Measurements from ENCODE around the gene ERC2.

The ERC2 gene

DNA sequence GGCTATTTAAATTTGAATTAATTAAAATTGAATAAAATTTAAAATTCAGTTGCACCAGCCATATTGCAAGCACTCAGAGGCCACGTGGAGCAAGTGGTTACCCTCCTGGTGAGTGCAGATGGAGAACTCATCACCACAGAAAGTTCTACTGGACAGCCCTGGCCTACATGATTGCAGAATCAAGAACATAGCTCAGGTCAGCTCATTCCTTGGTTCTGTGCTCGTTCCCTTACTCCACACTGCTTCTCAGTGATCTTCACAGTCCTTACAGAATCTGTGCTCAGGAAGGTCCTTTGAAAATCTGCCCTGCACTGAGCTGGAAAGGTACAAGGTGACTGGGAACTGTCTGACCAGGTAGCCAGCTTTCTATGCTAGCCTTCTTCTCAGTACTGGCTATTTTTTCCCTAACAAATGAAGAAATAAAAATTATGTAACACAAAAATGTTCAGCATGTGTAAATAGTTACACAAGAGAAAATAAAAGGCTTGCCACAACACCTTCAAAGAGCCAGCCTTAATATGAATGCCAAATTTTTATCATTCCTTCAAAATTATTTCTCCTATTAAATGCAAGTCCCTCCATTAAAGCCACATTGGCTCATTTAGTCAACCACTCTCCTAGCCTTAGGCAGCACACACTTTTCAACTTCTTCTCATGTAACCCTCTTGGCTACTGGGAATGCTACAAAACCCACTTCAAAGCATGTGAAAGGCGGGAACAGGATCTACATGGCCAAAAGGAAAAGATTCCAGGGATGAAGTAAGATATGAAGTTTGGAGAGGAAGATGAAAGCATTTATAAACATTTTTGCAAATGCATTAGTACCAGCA, 654.8 kb downstream of the ERC2 start:
- DNase-seq, result no peak

DNA sequence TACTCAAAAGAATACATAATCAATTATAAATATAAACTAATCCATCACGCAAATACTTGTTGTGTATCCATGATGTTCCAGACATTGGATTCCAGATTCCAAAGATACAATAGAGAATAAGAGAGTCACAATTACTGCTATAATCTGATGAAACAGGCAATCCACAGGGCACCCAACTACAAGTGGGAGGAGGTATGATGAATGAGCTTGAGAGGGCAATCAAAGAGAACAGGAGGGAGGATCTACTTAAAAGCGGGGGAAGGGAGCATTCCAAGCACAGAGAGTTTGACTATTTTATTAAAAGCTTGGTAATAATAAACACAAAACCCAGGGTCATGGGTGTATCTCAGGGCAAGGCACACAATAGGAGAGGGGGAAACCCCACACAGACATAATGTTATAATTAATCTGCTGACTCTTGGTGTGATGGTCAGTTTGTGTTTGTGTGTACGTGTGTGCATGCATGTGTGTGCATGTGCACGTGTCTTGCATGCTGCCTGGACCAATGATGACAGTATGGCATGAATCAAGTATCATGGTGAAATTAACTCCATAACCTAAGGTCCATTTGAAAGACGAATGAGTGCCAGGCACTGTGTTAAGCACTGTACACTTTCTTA, 655.8 kb downstream of the ERC2 start:
- DNase-seq, result no peak

DNA sequence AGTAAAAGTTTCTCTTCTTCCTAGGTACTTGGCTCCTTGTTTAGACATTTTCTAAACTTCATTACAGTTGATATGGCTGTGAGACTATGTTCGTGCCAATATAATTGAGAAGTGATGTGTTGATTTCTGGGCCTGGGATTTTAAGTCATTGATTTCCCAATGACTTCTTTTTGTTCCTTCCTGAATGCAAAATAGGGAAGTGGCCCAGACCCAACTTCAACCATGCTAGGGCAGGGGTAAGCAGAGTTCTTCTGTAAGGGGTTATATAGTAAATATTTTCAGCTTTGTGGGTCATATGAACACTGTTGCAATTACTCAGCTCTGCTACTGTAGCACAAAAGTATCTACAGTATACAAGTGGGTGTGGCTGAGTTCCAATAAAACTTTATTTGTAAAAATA, 661.1 kb downstream of the ERC2 start:
- no peak for DNase-seq

DNA sequence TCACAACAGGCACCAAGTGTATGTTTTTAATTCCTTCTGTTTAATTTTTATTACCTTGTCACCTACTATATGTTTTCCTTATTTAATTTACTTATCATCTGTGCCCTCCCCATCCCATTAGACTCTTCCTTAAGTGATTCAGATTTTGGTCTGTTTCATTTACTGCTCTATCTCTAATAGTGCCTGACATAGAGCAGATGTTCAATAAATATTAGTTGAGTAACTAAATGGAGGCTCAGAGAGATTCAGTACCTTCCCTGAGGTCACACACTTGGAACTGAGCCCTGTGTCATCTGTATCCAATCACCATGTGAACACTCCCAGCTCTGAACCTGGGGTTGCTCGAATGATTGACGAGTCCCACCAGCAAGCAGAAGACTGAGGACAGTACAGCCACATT, 663.1 kb downstream of the ERC2 start:
- DNase-seq, result no peak

DNA sequence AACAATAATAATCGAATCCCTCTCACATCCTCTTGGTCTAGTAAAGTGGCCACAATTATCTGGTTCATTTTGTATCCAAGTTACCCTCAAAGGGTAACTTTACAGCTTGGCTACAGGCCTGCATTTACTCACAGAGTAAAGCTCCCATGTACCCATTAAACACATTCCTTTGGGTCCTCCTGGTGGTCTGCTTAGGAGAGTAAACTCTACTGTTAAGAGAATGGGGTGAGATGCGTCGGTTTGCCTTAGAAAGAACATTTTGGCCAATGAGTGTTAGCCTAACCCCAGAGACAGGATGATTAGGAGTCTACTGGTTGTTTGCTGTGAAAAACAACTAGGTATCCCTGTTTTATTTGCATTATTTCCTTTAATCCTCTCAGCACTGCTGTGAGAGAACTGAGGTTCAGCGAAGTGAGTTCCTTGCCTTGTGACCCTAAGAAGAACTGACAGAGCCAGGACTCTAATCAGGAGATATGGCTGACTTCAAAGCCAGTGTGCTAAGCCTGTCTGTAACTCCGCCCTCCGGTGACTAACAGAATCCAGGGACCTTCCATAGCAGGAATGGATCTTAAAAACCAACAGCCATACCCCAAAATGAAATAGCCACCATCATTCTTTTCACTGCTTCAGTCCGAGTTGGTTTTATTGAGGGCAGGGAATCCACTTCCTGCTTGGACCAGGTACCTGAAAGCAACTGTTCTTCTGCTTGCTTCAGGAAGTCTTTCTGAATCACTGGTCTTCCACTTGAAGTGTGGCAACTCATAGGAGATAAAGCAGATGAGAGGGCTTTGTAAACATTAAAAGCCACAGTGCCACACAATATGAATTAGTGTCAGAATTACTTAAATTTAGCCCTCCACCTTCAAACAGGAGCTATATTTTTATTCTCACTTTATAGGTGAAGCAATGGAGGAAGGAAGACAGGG, 663.8 kb downstream of the ERC2 start:
- no peak for DNase-seq

DNA sequence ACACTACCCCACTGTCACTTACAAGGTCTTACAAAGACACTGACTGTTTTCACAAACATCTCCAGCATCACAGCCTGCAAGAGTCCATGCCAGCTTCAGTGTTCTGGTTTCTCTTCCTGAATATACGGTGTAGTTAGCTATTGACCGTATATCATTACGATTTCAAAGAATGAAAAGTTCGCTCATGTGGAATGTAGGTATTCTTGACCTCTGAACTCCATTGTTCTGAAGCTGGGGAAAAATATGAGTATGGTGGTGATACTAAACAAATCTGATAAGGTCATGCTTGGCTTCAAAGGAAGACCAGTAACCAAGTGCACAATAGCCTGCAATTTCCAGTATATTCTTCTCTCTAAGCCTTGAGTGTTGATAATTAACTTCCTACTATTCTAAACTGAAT, 665.5 kb downstream of the ERC2 start:
- no peak for DNase-seq

DNA sequence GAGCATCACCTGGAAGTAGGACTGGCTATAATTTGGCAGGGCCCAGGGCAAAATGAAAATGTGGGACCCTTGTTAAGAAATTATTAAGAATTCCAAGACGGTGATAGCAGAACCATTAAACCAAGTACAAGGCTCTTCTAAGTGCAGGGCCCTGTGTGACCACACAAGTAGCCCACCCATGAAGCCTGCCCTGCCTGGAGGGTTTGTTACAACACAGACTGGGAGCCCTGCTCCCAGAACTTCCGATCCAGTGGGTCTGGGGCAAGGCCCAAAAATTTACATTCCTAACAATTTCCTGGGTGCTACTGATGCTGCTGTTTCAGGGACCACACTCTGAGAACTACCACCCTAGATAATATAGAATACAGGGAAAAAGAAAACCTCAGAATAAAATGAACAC, 666.6 kb downstream of the ERC2 start:
- DNase-seq, result no peak

DNA sequence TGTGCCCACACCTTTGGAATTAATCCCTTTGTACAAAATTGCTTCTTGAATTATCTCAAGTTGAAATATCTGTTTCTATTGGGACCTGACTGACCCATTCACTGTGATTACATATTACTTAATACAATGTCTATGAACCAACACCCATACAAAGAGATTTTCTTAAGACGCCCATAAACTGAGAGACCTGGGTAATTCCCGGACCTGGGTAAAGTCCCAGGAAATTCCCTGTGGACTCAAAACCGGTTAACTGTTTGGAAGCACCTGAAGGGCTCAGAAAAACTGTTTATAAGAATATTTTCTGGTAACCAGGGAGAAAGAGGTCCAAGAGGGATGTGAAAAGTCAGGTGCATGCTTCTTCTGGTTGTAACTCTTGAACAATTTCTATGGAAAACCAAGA, 667.2 kb downstream of the ERC2 start:
- no peak for DNase-seq

DNA sequence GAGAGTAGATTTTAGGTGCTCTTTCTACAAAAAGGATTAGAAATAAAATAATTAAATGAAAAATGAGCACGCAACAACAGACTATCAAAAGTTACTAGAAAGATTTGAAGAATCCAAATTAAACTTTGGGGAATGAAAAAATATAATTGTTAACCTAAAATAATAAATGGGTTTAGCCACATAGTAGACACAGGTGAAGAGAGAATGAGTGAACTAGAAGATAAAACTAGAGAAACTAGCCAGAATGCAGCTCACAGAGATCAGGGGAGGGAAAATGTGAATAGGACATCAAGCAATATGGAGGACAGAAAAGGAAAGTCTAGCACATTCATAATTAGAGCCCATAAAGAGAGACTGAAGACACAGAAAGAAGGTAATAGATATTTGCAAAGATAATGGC, 670.5 kb downstream of the ERC2 start:
- DNase-seq, result no peak

DNA sequence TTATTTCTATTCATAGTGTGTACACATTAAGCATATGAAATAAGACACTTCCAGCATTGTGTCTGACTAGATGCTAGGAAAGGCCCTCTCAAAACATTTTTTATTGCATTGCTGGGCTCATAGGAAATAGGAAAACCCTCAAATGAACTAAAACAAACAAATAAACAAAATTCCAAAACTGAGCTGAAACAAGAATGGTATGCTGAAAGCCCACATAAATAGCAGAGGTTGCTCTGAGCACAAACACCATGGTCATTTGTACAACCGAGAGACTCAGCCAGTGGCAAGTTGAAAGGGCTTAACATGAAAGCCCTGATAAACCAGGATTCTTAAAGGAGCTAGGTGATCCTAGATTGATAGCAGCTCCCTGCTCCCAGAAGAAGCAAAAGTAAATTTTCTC, 671.2 kb downstream of the ERC2 start:
- DNase-seq, result no peak

DNA sequence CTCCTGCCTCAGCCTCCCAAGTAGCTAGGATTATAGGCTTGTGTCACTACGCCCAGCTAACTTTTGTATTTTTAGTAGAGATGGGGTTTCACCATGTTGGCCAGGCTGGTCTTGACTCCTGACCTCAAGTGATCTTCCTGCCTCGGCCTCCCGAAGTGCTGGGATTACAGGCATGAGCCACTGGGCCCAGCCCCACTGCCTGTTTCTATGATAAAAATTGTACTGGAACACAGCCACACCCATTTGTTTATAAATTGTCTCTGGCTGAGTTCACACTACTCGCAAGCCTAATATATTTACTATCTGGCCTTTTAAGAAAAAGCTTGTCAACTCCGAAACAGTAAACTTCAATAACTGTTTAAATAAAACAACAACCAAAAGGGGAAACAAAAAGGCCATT, 671.7 kb downstream of the ERC2 start:
- no peak for DNase-seq

DNA sequence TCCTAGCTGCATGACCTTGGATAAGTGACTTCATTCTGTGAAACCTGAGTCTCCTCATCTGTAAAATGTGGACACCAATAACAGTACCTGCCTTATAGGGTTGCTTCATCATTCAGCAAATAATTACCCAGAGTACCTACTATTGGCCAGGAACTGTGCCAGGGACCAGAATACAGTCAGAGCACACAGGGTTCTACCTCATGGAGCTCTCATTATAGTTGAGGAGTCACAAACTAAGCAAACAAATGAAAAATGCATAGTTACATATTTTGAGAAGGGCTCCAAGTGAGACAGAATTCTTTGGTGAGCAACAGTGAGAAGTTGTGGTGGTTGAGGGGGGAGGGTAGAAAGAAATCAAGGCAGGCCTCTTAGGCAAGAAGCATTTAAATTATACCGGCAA, 672.5 kb downstream of the ERC2 start:
- no peak for DNase-seq

DNA sequence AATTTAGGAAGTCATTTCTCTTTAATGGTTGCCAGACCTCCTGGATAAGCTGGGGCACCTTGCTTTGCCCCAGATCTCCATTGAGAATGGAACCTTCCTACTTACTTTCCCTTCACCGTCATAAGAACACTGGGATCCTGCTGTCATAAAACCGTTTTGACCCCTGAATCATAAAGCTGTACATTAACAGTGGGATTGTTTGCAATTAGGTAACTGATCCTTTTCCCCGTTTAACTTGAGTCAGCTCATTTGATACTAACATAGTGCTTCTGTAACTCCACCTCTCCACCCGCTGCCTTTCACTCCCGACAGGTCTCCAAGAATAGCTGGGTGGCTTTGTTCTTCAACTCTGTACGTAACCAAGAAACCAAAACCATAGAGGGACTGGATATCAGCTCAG, 673.0 kb downstream of the ERC2 start:
- DNase-seq, result no peak

DNA sequence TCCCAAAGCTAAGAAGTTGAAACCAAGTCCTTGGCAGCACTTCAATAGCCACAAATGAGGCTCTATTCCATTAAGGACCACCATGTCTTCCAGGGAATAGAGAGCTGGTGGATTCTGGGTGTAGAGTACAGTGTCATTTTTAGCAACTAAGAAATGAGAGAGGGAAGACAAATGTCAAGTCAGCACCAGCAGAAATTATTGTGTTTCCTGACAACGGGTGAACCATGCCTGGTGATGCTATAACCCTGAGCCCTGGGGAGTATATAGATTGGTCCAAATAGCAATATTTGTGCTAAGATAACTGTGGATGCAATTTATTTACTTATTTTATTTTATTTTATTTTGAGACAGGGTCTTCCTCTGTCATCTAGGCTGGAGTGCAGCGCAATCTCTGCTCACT, 675.5 kb downstream of the ERC2 start:
- DNase-seq, result no peak

DNA sequence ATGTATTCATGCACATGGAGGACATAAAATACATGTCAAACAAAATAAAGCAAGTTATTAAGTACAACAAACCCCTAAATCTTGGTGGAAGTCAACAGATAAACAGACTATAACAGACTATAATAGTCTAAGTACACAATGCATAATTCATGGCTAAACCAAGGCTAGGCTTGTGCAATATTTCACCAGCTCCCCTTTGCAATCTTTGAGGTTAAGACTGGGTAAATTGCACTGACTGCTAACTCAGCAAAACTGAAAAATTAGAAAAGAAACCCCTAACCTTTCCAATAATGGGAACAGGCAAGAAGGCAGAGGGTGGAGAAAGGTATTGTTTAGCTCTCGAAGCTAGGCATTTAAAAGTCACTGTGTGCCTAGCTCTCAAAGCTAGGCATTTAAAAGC, 676.3 kb downstream of the ERC2 start:
- no peak for DNase-seq

DNA sequence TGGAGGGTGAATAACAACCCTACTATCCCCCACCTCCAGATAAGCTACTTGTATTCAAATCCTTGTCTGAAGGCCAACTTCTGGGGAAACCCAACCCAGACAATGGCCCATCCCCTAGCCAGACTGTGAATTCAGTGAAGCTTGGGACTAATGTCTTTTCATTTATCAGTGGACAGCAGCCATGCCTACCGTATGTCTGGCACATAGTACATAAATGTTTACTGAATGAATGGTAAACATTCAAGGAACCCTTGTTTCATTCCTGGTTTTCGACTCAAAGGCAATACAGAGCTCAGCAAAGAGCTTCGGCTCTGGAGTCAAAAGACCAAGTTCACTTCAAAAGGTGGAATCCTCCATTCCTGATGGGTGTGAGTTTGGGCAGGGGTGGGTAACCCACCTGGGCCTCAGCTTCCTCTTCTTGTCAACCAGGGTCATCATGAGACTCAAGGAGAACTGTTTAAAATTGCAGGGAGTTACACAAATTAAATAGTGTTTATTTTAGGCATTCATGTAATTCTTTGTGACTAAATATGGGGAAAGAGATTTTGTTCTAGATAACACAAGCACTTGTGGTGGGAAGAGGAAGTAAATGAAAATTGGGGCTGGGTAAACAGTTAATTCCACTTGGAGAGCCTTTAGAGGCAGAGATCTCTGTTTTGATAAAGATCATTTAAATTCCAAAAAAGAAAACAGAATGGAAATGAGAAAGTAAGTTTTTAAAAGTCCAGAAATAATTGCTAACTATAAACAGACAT, 677.5 kb downstream of the ERC2 start:
- no peak for DNase-seq

DNA sequence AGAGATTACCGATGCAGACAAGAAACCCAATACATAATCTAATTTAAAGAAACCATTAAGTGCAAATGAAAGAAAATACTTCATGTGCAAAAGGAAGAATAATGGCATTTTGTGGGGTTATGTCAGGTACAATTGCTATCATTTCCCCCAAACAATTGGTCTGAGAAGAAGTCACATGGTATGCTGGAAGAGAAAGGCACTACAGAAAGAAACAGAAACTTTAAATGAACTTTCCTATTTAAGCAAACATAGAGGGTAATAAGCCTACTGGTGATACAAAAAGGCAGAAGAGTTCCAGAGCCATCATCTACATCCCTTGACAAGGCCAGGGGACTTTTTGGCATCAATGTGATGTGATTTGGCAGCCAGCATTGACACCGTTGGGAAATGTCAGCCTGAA, 678.8 kb downstream of the ERC2 start:
- DNase-seq, result no peak

DNA sequence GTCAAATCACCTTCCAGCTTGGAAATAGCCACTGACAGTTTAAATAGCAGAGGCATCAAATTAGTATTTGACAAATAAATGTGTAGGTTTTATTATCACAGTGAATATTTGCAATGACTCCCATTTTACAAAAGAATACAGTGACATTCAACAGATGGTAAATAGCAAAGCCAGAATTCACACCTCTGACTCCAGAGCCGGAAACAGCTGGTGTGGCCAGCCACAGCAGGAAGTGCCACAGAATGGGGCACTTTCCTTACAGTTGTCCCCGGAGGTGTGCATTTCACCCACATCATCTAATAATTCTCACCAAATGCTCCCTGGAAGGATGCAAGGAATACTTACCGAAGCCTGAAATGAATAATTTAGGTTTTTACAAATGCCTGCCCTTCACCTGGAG, 685.5 kb downstream of the ERC2 start:
- DNase-seq, result no peak

DNA sequence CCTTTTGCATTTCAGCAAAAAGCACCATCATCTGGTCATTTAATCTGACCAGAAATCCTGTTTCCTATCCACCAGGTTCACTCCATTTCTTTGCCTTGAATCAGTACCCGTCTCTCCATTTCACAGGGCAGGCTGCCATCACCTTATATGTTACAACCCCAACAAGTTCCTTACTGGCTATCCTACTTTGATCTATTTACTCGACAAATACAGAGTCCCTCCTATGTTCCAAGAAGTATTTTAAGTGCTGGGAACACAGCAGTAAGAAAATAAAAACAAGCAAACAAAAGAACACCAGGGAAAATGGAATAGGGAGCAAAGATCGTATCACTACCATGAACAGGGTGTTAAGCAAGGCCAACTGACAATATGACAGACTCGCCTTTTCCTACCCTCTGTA, 685.9 kb downstream of the ERC2 start:
- no peak for DNase-seq

DNA sequence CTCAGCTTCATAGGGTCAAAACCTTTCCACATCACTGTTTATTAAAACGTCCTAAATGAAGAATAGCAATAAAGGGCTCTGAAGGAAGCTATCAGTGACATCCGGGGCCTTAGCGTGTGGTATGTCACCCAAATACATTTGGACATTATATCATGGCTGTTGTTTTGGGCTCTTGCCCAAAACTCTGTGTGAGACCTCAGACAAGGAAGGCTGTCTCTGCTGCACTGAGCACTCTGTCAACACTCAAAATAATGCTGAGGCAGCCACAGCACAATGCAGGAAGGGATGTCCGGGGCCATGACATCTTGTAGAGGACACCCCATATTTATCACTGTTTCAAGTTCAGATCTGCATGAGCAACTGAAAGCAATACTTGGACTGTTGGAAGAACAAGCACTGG, 687.4 kb downstream of the ERC2 start:
- no peak for DNase-seq

DNA sequence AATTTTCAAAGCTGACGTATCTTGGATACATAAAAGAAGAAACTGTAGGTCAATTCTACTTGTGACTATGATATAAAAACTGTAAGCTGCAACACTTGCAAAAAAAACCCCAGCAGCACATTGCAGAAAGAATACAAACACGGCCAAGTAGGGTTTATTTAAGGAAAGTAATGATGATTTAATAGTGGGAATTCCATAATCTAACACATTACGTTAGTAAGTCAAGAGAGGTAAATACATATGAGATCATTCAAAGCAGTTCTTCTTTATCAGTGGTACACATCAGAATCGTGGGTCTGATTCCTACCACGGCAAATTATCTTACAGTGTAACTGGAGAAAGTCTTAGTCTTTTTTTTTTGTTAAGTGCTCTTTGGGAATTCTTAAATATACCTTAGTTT, 688.7 kb downstream of the ERC2 start:
- no peak for DNase-seq

DNA sequence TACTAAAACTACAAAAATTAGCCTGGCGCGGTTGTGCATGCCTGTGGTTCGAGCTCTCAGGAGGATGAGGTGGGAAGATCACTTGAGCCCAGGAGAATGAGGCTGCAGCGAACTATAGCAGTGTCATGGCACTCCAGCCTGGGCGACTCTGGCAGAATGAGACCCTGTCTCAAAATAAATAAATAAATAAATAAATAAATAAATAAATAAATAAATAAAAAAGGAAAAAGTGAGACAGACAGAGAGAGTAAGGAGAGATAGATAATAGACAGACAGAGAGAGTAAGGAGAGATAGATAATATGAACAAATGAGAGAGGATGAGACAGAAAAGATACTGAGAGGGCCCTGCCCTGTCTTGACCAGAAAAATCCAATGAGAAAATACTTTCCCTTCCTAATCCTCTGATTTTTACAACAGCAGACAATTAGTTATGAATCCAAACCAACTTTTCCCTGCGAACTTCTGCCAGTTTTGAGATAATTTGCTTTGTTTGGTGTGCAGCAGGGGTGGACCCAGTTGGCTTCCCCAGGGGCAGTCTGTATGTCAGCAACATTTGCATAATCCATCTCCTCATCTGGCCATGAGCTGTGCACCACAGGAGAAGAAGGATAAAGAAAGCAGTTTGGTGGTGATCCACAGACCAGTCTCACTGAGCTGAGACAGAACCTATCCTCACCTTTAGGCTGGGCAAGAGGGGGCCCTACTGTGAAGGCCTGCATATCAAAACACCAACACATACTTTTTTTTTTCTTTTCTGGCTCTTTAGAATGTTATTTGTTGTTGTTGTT, 692.7 kb downstream of the ERC2 start:
- DNase-seq, result no peak

Measured in activated CD4-positive, alpha-beta T cell treated with anti-CD3 and anti-CD28 coated beads for 4 hours (primary cell).